ENCODE data around the gene CERS6. TPM values are rescaled to one million over a fixed set of nuclear protein-coding genes. Genes with fewer than 3 reads are reported as not detected.

The CERS6 gene
- total and polyA plus RNA-seq, 2 of the 8 experiments (the other 6 are each of a cell fraction or from before 2014, with no cell fraction given), result 6.8 to 28.2 TPM

DNA sequence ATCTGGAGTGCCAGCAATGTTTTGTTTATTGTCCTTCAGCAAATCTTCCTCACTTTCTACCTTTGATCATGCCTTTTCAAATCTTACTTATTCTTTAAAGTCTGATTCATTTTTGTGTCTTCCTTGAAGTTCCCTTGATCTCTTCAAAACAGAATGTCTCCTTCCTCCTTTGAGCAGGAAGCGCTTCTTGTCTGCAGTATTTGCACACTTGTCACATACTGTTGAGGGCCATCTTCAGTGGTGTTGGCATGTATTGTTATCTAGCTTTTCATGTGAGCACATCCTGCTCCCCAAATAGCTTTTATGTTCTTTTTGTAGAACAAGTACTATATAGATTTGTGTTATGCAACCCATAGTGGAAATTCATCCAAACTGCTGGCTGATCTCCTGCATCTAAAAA, 5.9 kb upstream of the CERS6 start:
- Histone ChIP-seq H3K4ac (replicated peaks; ENCODE audit: insufficient read length, low read depth, low read length) (no peak overlapping the region), H3K36me3 (ENCODE audit: control insufficient read depth in 2 of 4, insufficient read depth in 4 of 4, low read length in 3 of 4) (no peaks in the 10 kb centered on the region), H3K14ac (ENCODE audit: insufficient read length) (no peak overlapping the region), H2BK15ac (ENCODE audit: low read length) (no peak overlapping the region), H3K9me3 (ENCODE audit: insufficient read depth in 2 of 2, low read depth in 1 of 2, low read length in 1 of 2) (peaks cover 0 to 3% of the 10 kb centered on the region in 2 experiments; a peak in 1 of 4 replicates), H2AK5ac (ENCODE audit: low read depth, low read length) (no peak overlapping the region), H3K4me1 (replicated peaks in 1 of 4; ENCODE audit: control insufficient read depth in 3 of 4, insufficient read depth in 4 of 4, low read length in 3 of 4) (no peaks in the 10 kb centered on the region), H3K56ac (replicated peaks; ENCODE audit: insufficient read length, low read depth, low read length) (no peak overlapping the region), H3K79me1 (ENCODE audit: low read depth, low read length) (no peaks in the 10 kb centered on the region), H2AFZ (ENCODE audit: low read length) (no peak overlapping the region), H4K91ac (replicated peaks; ENCODE audit: insufficient read length, low read length) (no peak overlapping the region), H4K20me1 (replicated peaks in 1 of 2; ENCODE audit: control insufficient read depth in 1 of 2, insufficient read depth in 2 of 2, low read length in 2 of 2) (no peaks in the 10 kb centered on the region), H4K8ac (ENCODE audit: extremely low read depth, insufficient read depth, low read length) (no peak overlapping the region), H3K79me2 (ENCODE audit: control insufficient read depth in 1 of 2, insufficient read depth in 2 of 2, low read length in 2 of 2) (no peaks in the 10 kb centered on the region), H3K9ac (replicated peaks in 1 of 4; ENCODE audit: extremely low read depth in 1 of 4, low read depth in 3 of 4, low read length in 3 of 4) (no peak overlapping the region), H3K23ac (ENCODE audit: insufficient read length) (no peak overlapping the region), H3K4me2 (ENCODE audit: insufficient read depth in 1 of 2, low read depth in 2 of 2, low read length in 2 of 2) (no peak overlapping the region), H2BK20ac (ENCODE audit: low read length) (no peak overlapping the region), H2BK5ac (ENCODE audit: low read depth, low read length) (no peak overlapping the region), H3K4me3 (ENCODE audit: extremely low read depth in 1 of 4, insufficient read depth in 2 of 4, low read depth in 3 of 4, low read length in 4 of 4) (no peak overlapping the region), H3K27me3 (replicated peaks in 1 of 4; ENCODE audit: control insufficient read depth in 3 of 4, extremely low read depth in 1 of 4, insufficient read depth in 3 of 4, low read length in 3 of 4) (no peaks in the 10 kb centered on the region; a peak in 1 of 7 replicates), H2BK12ac (ENCODE audit: low read depth, low read length) (no peak overlapping the region), H2BK120ac (replicated peaks; ENCODE audit: low read depth, low read length) (no peak overlapping the region), H4K5ac (ENCODE audit: insufficient read length, low read depth, low read length) (no peak overlapping the region), H3K27ac (ENCODE audit: low read depth, low read length) (no peak overlapping the region), H3K18ac (ENCODE audit: extremely low read depth, low read length) (no peak overlapping the region), H3K23me2 (ENCODE audit: low read depth, low read length) (peaks cover 2% of the 10 kb centered on the region; the same call in 1 of the 2 replicates)
- ChIA-PET CTCF (ENCODE audit: partially characterized antibody) (no interaction called here), POLR2A (ENCODE audit: partially characterized antibody) (interaction anchor here (0.7 kb wide), 1 partner anchor 203 kb away, joined by 3 read pairs; no protein-coding TSS in a partner anchor)
- 92% methylated on average over 1 of the region's 1 CpG; no CpG with 5 or more reads in 1 of the 2 experiments for WGBS, 2 experiments (ENCODE audit: extremely low coverage in 1 of 2, insufficient coverage in 1 of 2, insufficient read length in 1 of 2, insufficient replicate concordance in 2 of 2, low coverage in 1 of 2, low lambda C conversion rate in 2 of 2, missing lambda C conversion rate in 1 of 2)
- FAIRE-seq (no peak), DNase-seq (ENCODE audit: low read depth in 1 of 2, low spot score in 2 of 2) (no peak)
- TF ChIP-seq TAF1 (IDR thresholded peaks at IDR 0.05; ENCODE audit: low read depth, low read length), result no peak
- TF ChIP-seq, protein P1, sequence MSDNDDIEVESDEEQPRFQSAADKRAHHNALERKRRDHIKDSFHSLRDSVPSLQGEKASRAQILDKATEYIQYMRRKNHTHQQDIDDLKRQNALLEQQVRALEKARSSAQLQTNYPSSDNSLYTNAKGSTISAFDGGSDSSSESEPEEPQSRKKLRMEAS (IDR thresholded peaks at IDR 0.05), result no peak
